GM19463 (cell line): ENCODE results near the gene ETV4.
"Not testable (repeated sequence)": the region's sequence is repeated elsewhere in the genome, so short reads cannot be mapped to it uniquely, and the experiment has no call there.

Experiments used
- ATAC-seq: cut with Tn5 transposase; IDR thresholded peaks from one replicate; pipeline ENCODE4 v1.9.1; 2021; ENCODE audit warnings: mild to moderate bottlenecking, moderate library complexity; ENCODE audit not compliant: unreplicated experiment

ETV4 gene

DNA sequence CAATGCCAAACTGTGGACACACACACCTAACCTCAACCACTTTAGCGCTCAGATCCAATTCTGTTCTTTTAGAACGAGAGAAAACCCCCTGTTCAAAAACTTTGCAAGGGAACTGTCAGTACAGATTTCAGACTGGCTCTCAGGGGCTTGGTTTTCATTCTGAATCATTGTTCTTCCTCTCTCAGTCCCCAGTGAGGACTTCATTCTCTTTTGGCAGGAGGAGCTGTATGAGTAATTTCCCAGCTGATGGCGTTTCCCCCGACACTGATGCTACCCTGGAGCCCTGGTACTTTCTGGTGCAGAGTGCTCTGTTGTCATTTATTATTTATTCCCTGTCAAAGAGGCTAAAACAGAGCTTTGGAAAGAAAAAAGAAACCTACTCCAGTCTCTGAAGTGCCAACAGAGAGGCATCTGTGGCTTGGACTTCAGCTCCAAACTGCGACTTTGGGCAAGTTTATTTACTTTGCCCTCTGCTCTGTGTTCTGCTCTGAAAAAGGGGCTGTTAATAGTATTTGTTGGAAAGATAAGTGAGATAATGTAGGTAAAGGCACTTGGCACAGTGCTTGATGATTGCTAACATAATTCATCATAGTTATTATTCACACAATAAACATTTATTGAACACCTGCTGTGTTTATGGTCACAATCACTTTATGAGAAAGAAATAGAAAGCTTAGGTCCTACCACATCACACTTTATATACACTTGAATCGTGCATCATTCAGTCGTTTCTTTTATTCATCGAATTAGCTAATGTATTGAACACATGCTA lies 28.3 kb downstream of the ETV4 start:
- peak; percentile 68 for ATAC-seq

DNA sequence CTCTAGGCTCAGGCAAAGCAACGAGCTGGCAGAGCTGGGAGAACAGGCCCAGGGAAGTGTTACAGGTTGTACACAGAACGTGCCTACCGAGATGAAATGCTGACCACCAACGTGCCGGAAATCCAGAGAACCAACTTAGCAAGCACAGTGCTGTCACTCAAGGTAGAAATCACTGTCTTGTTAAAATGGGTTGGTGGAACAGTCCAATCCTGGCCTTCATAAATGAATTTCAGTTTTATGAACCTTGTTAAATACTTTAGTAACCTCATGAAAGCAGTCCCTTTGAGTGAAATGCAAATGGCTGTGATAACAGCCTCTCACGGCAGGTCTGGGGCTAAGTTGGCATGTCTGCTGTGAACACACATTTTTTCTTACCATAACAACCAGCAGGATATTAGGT lies 29.0 kb downstream of the ETV4 start:
- ATAC-seq = peak; percentile 29

DNA sequence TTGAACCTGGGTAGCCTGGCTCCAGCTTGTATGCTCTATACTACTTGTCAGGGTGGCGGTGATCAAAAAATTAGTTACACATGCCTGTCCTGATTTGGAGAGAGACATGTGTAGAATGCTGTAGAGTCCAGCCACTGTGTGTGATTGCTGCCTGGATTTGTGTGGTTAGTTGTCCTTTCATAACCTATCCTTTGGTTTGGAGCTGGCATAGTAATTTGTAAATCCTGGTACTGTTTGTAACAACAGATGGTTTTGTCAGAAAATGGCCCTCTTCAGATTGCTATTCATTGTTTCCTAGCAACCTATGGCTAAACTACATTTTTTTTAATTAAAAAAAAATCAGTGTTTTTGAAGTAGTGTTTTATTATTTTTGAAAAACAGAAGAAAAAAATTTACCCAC lies 30.5 kb downstream of the ETV4 start:
- no peak for ATAC-seq

DNA sequence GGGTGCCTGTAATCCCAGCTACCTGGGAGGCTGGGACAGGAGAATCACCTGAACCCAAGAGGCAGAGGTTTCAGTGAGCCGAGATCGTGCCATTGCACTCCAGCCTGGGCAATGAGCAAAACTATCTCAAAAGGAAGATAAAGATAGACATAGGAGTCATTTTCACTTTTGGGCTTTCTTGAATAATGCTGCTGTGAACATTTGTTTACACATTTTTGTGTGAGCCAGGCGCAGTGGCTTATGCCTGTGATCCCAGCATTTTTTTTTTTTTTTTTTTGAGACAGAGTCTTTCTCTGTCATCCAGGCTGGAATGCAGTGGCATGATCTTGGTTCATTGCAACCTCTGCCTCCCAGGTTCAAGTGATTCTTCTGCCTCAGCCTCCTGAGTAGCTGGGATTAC lies 34.9 kb downstream of the ETV4 start:
- ATAC-seq = not testable (repeated sequence)

DNA sequence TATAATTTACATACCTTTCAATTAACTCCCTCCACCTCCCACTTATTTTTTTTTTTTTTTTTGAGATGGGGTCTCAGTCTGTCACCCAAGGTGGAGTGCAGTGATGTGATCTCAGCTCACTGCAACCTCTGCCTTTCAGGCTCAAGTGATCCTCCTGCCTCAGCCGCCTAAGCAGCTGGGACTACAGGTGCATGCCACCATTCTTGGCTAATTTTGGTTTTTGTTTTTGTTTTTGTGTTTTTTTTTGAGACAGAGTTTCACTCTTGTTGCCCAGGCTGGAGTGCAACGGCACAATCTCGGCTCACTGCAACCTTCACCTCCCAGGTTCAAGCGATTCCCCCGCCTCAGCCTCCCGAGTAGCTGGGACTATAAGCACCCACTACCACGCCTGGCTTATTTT lies 36.7 kb downstream of the ETV4 start:
- ATAC-seq = not testable (repeated sequence)

DNA sequence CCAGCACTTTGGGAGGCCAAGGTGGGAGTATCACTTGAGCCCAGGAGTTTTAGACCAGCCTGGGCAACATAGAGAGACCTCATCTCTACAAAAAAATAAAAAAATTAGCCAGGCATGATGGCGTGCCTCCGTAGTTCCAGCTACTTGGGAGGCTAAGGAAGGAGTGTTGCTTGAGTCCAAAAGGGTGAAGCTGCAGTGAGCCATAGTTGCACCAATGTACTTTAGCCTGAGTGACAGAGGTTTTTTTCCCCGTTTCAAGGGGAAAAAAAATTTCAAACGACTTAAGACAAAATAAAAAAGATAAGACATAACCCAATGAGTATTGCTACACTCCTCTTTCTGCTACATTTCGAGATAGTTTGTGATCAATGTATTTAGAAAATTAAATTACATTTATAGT lies 55.5 kb downstream of the ETV4 start:
- no peak for ATAC-seq

DNA sequence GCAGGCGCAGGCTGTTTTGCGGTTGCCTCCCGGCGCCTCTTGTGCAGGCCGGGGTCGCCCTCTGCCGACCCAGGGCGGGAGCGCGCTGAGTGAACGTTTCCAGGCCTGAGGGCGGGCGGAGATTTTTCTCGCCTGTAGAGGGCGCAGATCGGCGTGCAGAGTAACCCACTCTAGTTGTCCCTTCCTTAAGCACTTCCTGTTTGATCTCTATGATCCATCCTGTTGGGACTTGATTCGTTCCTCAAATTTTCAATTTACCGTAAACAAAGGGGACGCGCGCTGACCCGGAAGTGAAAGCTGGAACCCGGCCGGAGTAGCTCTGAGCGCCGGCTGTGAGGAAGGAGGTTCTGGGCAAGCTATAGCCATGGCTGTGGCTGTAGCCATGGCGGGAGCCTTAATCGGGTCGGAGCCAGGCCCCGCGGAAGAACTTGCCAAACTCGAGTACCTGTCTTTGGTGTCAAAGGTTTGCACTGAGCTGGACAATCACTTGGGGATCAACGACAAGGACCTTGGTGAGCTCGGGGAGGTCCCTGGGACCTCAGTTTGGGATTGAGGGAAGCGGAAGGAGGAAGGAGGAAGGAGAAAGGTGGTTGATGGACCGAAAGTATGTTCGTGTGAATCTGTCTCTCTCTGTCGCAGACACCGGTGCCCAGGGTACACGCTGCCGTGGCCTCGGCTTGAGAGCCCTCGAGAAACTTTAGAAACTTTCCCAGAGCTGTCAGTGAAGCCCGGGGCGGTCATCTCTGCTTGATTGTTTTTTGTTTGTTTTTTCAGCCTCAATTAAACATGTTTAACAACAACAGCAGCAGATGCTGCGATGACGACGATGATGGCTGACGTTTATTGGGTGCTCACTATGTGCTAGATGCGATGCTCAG lies 62.2 kb downstream of the ETV4 start, which contains the start of gene DHX8:
Gene DHX8, plus strand, starts transcription at position 302 of the 878 bp plus-strand sequence. Its CDS starts 63 bp downstream, at position 365.
- ATAC-seq = peak; percentile 90

DNA sequence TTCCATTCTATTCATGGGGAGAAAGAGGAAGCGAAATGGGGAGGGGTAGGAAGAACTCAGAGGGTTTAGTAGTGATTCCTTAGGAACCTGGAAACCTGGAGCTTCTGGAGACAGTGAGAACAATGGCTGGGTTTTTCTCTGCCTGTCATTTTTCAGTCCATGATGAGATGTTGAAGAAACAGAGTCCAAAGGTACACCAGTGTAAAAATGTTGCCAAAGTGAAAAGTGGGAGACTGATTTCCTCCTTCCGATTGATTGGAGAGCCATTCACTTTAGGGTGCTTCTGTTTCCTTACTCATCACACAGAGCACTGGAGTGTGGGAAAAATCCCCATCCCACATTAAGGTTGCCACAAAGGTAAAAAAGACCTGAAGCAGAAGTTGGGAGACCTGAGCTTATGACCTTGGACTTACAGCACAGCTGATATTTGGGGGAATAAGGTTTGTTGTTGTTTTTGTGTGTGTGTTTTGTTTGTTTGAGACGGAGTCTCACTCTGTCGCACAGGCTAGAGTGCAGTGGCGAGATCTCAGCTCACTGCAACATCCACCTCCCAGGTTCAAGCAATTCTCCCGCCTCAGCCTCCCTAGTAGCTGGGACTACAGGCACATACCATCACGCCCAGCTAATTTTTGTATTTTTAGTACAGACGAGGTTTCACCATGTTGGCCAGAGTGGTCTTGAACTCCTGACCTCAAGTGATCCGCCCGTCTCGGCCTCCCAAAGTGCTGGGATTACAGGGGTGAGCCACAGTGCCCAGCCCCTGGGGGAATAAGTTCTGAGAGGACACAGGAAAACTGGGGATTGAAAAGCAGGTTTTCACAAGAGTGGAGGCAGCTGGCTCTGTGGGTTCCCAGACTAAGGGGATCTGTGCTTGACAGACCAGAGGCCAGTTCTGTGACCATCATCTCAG lies 63.8 kb downstream of the ETV4 start:
- ATAC-seq = no peak

DNA sequence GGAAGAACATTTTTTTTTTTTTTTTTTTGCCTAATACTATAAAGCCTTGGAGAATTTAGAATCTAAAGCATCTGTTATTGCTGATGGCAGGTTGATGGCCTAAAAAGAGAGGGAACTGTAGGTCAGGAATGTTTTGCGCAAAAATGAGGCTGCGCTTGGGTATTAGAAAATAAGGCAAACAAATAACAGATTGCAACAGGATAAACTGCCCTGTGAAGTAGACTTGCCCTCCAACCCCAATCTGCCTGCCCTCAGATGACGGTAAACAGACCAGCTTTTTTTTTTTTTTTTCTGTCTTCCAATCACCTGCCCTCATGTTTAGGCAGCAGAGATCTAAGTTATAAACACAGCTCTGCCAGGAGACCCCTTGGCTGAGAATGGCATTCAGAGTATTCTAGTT lies 66.2 kb downstream of the ETV4 start:
- no peak for ATAC-seq
